Glutamatergic neuron (in vitro differentiated cells): Measurements from ENCODE around the gene RGS6. TPM values are rescaled to one million over a fixed set of nuclear protein-coding genes. Genes with fewer than 3 reads are reported as not detected.

Source experiments
- DNase-seq: peaks from one replicate; pipeline ENCODE4 v3.0.0; 2022
- H3K27ac Mint-ChIP-seq: one replicate; pipeline ENCODE4 v1.8.0; 2020; ENCODE audit warnings: mild to moderate bottlenecking, mixed read lengths, inconsistent platforms; ENCODE audit not compliant: unreplicated experiment
- H3K27me3 Mint-ChIP-seq: one replicate; pipeline ENCODE4 v1.8.0; 2020; ENCODE audit warnings: mild to moderate bottlenecking, moderate library complexity, mixed read lengths, inconsistent platforms; ENCODE audit not compliant: unreplicated experiment
- H3K36me3 Mint-ChIP-seq: one replicate; pipeline ENCODE4 v1.8.0; 2020; ENCODE audit warnings: mild to moderate bottlenecking, mixed read lengths, inconsistent platforms; ENCODE audit not compliant: unreplicated experiment
- H3K4me1 Mint-ChIP-seq: one replicate; pipeline ENCODE4 v1.8.0; 2020; ENCODE audit warnings: mild to moderate bottlenecking, low read depth, mixed read lengths, inconsistent platforms; ENCODE audit not compliant: unreplicated experiment
- H3K4me3 Mint-ChIP-seq: one replicate; pipeline ENCODE4 v1.8.0; 2020; ENCODE audit warnings: mild to moderate bottlenecking, mixed read lengths, inconsistent platforms; ENCODE audit not compliant: unreplicated experiment
- H3K9me3 Mint-ChIP-seq: one replicate; pipeline ENCODE4 v1.8.0; 2020; ENCODE audit warnings: mild to moderate bottlenecking, moderate library complexity, mixed read lengths, inconsistent platforms; ENCODE audit not compliant: unreplicated experiment
- CTCF ChIP-seq: fragments of 200-600 bp; sonication (generic); IDR thresholded peaks from one replicate; pipeline ENCODE4 v1.5.0; 2021; ENCODE audit not compliant: partially characterized antibody, unreplicated experiment
- total RNA-seq: library from RNA; stranded (reverse); fragmentation: NEBNext Ultra II Directional; extraction: Animal tissue kit (Norgen Biotek cat#: 25700); gene quantifications from one replicate; pipeline ENCODE4 v1.2.1, GENCODE V29; 2021; ENCODE audit not compliant: unreplicated experiment

RGS6 gene
- total RNA-seq, 1 donor from 2014 or later, result 1.2 TPM

DNA sequence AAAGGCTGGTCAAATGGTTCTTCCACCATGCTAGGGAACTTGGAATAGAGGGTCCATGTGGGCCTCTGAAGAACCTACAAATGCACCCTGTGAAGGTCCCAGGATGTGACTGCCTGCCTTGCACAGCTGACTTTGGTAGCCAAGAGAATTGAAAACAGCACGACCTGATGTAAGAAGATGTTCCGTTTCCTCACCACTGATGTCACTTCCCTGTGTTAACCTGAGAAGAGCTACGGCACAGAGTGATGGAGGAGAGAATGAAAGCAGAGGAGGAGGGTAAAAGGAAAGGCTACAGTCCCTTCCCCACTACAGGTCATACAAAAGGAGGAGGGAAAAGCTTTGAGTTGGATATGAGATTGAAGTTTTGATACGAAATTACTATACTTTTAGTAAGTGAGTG lies 328.8 kb downstream of the RGS6 start:
- no peaks in the 10 kb centered on the region for H3K9me3 Mint-ChIP-seq
- peaks cover 3% of the 10 kb centered on the region for H3K4me1 Mint-ChIP-seq
- no peak overlapping the region for H3K4me3 Mint-ChIP-seq
- H3K27ac Mint-ChIP-seq, result no peak overlapping the region
- TF ChIP-seq CTCF, result no peak
- DNase-seq, result no peak
- no peaks in the 10 kb centered on the region for H3K27me3 Mint-ChIP-seq
- H3K36me3 Mint-ChIP-seq, result peaks cover 8% of the 10 kb centered on the region

- Mint-ChIP-seq H3K9me3 (no peaks in the 10 kb centered on the region), H3K36me3 (peaks cover 5% of the 10 kb centered on the region), H3K27ac (no peak overlapping the region), H3K4me1 (peaks cover 3% of the 10 kb centered on the region), H3K4me3 (no peak overlapping the region), H3K27me3 (no peaks in the 10 kb centered on the region)
- no peak for DNase-seq
- no peak for TF ChIP-seq CTCF
Measured at GRCh38 chr14:72262771-72263170, 330.5 kb downstream of the RGS6 start.

GRCh38 chr14:72264716-72265115 lies 332.5 kb downstream of the RGS6 start:
- Mint-ChIP-seq H3K9me3 (no peaks in the 10 kb centered on the region), H3K27ac (peak overlapping the region; percentile 43), H3K4me3 (no peak overlapping the region), H3K4me1 (peaks cover 3% of the 10 kb centered on the region), H3K27me3 (no peaks in the 10 kb centered on the region), H3K36me3 (peaks cover 5% of the 10 kb centered on the region)
- DNase-seq, result no peak
- no peak for TF ChIP-seq CTCF

DNA sequence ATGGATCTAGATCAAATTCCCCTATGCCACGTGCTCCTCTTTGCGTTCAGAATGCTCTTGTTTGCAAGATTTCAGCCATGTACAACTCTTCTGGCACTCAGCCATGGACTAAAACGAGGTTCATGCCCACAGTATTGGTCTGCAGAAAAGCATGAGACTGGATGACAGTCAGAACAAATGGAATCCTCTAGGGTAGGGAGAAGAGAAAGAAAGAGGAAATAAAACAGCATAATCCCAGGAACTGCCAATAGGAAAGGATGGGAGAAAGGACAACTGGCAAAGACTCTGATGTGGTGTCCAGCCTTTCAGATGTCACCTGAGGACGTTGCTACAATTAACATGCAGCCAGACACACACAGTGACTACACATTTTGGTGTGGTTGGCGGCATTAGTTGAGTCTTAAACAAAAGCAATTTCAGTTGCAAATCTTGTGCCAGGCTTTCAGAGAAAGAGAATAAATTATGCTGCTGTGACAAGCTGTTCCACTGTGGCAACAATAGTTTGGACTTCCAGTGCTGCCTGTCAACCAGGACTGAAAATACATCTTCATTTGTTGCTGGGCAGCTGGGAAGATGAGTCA lies 338.0 kb downstream of the RGS6 start:
- Mint-ChIP-seq H3K36me3 (no peaks in the 10 kb centered on the region), H3K27ac (no peak overlapping the region), H3K4me1 (no peaks in the 10 kb centered on the region), H3K4me3 (no peak overlapping the region), H3K9me3 (peaks cover 2% of the 10 kb centered on the region), H3K27me3 (peaks cover 2% of the 10 kb centered on the region)
- DNase-seq, result no peak
- no peak for TF ChIP-seq CTCF

DNA sequence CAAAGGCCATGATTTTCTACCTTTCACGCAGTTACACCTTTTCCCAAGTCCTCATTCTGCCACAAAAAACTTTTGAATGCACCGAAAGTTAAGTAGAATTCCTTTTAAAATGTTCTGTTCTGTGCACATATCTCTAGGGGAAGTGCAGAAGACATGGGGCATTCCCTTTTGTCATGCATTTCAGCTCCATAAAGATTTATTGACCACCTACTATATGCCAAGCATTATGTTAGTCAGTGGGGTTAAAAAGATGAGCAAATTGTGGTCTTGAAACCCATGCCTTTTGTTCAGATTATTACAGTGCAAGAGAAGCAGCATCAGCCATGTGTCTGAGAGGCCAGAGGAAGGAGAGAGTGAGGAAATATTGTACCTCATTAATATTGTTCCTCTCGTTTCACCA lies 338.5 kb downstream of the RGS6 start:
- no peaks in the 10 kb centered on the region for H3K36me3 Mint-ChIP-seq
- peaks cover 2% of the 10 kb centered on the region for H3K27me3 Mint-ChIP-seq
- no peak overlapping the region for H3K27ac Mint-ChIP-seq

More for the DNA sequence above, 338.5 kb downstream of the RGS6 start:
- H3K4me3 Mint-ChIP-seq, result no peak overlapping the region
- no peak for TF ChIP-seq CTCF
- no peak for DNase-seq
- H3K4me1 Mint-ChIP-seq, result no peaks in the 10 kb centered on the region
- H3K9me3 Mint-ChIP-seq, result peaks cover 2% of the 10 kb centered on the region
